Subcutaneous adipose tissue (tissue), 4 donors: ENCODE measurements around the gene ZNF324B. TPM values are rescaled to one million over a fixed set of nuclear protein-coding genes. Genes with fewer than 3 reads are reported as not detected.

Experiments used
- CTCF ChIP-seq: fragments of 450-650 bp; IDR thresholded peaks from one replicate; pipeline ENCODE4 v1.5.1; 2016; ENCODE audit warnings: low read depth, mild to moderate bottlenecking, control low read depth, antibody characterized with exemption, moderate library complexity
- total RNA-seq, 4 donors: library from RNA; depleted of rRNA; stranded (reverse); fragments of >200 nt; gene quantifications; one replicate each; pipeline ENCODE4 v1.1.0, GENCODE V29; 2016

The ZNF324B gene
- total RNA-seq, 4 donors from 2014 or later = 2.9 to 8.5 (median 5.1) TPM

GRCh38 chr19:58468216-58468839, 16.9 kb downstream of the ZNF324B start:
- TF ChIP-seq CTCF = no peak

GRCh38 chr19:58469241-58470013, 18.0 kb downstream of the ZNF324B start:
- TF ChIP-seq CTCF = no peak

- no peak for TF ChIP-seq CTCF
These were observed 20.3 kb downstream of the ZNF324B start for GRCh38 chr19:58471736-58472135.

- no peak for TF ChIP-seq CTCF
These were observed 22.4 kb downstream of the ZNF324B start for GRCh38 chr19:58473775-58474174.

- no peak for TF ChIP-seq CTCF
These were observed 23.0 kb downstream of the ZNF324B start for GRCh38 chr19:58474291-58474996.

- no peak for TF ChIP-seq CTCF
These were observed 23.7 kb downstream of the ZNF324B start for GRCh38 chr19:58474997-58475713.
